Stimulated activated CD8-positive, alpha-beta memory T cell treated with anti-CD3 and anti-CD28 coated beads, Interleukin-15, amount 100 ng/mL, for 4 hours (primary cell): Measurements from ENCODE around the gene ULBP2.
"Not testable (repeated sequence)": the region's sequence is repeated elsewhere in the genome, so short reads cannot be mapped to it uniquely, and the experiment has no call there.

ENCODE experiments used
- DNase-seq, 2 donors: peaks; one replicate each; pipeline ENCODE4 v3.0.0-alpha.2; 2020; ENCODE audit warnings: low read depth in 2 of 2

ULBP2 gene

DNA sequence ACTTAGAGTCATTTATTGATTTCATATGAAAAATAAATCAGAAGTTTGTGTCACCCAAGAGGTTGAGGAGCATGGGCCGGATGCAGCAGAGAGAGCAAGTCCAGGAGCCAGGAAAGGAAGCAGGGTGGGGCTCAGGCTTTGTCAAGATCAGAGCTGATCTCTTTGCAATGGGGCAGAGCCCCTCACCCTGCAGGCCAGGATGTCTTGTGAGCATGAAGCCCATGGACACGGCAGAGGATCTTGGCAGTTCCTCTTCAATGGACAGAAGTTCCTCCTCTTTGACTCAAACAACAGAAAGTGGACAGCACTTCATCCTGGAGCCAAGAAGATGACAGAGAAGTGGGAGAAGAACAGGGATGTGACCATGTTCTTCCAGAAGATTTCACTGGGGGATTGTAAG lies 27.1 kb downstream of the ULBP2 start:
- not testable (repeated sequence) for DNase-seq

DNA sequence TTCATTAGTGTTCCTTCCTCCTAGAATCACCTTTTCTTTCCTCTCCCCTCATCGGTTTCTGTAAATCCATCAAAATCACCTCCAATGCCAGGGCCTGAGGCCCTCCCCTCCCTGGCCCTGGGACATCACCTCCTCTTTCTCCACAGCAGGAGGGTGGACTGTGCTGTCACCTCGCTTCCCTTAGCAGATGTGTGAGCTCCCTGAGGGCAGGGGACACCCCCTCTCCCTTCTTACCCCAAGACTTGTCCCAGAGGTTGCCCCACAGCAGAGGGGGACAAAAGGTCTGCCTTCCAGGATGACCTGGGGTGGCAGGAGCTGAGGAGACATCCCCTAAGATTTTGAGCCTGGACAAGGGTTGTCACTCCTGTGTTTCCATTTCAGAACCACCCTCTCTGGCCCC lies 27.8 kb downstream of the ULBP2 start:
- DNase-seq = no peak

DNA sequence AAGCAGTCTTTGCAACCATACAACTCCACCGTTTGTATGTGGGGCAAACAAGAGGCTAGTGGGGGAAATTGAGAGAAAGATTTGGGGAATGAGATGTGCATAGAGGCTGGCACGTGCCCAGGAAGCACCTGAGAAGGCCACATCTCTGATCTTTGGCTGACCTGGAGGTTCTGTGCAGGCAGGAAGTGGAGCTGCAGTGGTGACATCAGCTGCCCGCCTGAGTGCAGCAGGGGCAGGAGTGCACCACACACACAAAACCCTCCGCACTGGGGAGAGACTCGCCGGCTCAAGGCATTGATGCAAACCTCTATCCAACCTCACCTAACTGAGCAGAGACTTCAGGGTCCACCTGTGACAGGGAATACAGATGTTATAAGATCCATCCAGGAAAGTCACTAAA lies 32.6 kb downstream of the ULBP2 start:
- not testable (repeated sequence) for DNase-seq

DNA sequence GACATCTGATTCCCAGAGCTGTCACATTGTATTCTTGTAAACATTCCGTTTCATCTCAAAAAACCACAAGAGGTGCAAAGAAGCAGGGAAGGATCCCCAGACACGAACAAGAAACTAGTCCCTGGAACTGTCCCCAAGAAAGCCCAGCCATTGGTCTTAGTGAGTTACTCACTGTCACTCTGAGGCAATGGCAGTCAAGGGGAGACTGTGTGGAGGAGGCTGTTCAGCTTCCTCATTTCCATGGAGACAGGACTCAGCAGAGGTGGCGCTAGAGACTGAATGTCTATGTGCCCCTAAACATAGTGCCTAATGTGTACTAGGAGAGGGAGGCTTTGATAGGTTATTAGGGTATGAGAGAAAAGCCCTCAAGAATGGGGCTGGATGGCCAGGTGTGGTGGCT lies 33.0 kb downstream of the ULBP2 start:
- DNase-seq = no peak

DNA sequence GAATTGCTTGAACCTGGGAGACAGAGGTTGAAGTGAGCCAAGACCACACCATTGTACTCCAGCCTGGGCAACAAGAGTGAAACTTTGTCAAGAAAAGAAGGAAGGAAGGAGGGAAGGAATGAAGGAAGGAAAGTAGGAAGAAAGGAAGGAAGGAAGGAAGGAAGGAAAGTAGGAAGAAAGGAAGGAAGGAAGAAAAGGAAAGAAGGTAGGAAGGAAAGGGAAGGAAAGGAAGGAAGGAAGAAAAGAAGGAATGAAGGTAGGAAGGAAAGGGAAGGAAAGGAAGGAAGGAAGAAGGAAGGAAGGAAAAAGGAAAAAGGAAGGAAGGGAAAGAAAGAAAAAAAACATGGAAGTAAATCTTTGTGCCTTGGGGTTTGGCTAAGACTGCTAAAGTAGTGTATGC lies 33.6 kb downstream of the ULBP2 start:
- DNase-seq = no peak

DNA sequence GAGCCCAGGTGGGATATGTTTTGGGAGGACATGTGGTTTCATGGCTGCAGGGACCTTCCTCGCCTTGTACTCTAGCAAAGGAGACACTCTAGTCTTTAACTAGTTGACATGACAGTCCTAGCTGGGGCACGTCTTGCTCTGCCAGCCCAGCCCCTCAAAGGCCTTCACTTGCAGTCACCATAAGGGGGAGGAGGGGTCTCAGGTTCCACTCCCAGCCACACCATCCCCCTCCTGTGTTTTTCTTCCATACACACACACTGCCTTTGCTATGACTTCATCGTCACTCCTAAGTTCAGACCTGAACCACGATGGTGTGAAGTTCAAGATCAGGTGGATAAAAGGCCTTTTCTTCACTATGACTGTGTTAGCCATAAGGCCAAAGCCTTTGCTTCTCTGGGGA lies 35.4 kb downstream of the ULBP2 start:
- no peak for DNase-seq

DNA sequence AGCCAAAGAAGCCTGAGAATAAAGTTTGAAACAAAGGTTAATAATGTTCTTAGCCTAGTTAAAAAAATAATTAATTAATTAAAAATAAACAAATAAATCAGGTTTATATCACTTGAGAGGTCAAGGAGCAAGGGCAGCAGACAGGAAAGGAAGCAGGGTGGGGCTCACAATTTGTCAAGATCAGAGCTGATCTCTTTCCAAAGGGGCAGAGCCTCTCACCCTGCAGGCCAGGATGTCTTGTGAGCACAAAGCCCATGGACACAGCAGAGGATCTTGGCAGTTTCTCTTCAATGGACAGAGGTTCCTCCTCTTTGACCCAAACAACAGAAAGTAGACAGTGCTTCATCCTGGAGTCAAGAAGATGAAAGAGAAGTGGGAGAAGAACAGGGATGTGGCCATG lies 36.8 kb downstream of the ULBP2 start:
- no peak for DNase-seq

DNA sequence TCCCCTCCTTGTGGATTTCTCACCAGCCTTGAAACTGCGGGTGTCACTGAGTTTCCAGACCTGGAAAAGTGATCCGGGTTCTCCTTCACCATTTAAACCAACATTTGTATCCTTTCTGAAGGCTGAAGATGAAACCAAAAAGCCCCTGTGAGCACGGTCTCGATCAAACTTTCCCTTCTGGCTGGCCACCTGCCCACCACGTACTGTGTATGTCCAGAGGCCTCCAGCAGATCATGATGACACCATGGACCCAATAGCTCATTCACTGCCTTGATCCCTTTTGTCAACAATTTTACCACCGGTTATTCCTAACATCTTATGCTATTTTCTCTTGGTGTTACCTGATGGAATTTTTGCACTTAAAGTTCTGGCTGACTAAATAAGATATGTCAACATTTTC lies 37.5 kb downstream of the ULBP2 start:
- DNase-seq = no peak

DNA sequence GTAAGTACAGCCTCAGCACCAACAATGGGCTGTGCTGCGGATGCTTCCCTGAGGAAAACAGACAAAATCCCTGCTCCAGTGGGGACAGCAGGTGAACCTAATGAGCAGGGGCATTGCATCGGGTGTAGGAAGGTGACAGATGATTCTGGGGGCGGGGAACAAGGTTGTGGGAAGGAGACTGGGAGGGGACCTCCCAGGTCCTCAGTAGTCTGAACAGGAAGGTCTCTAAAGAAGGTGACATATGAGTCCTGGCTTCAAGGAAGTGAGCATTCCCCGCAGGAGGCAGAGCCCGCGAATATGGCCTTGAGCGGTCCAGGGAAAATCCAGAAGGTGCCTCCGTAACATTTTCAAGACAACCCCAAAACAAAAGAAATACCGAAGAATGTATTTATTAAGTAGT lies 41.3 kb downstream of the ULBP2 start:
- DNase-seq = no peak

DNA sequence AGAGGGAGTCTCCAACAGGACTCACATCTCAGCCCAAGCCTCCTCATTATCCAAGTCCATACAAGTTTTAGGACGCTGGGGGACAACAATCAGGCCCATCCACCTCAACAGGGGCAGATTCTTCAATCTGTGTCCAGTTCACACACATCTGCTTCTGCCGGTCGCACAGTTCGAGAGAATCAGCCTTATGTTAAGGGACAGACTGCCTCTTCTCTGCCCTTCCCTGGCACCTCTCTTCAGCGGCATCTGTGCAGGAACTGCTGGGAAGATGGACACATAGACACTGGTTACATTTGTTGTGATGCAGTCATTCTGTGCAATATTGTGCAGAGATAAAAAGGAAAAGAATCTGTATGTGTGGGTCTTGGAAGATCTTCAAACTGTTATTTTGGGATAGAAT lies 43.0 kb downstream of the ULBP2 start:
- DNase-seq = no peak

DNA sequence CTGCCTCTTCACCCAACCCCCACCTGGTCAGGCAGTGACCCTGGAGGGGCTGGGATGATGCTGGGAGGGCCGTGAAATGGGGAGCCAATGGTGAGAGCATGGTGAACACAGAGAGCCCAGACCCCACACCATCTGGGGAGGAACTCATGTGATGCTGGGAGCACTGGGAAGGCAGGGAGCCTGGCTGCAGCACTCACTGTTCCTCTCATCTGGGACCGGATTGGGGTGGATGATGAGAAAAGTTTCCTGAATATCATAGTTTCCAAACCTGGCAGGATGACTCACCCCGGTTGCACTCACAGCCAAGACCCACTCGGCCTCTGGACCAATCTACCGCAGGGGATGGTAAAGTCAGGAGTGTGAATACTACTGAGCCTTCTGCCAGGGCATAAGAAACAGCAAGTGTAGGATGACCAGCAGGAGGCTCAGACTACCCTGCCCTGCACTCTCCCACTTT lies 43.7 kb downstream of the ULBP2 start:
- no peak for DNase-seq

DNA sequence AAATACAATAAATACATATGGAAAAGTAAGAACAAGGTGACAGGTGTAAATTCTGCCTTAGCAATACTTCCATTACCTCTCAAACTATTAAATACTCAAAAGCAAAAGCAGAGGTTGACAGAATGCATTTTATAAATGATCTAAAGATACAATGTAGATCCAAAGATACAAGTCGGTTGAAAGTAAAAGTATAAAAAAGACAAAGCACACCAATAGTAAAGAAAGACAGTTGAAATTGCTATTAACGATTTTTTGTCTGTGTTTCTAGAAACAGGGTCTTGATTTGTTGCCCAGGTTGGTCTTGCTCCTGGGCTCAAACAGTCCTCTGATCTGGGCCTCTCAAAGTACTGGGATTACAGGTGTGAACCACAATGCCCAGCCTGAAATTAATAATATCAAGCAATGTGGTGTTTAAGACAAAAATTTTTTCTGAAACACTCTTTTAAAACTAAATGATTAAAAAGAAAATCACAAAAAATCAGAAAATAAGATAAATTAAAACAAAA lies 45.8 kb downstream of the ULBP2 start:
- DNase-seq = no peak

DNA sequence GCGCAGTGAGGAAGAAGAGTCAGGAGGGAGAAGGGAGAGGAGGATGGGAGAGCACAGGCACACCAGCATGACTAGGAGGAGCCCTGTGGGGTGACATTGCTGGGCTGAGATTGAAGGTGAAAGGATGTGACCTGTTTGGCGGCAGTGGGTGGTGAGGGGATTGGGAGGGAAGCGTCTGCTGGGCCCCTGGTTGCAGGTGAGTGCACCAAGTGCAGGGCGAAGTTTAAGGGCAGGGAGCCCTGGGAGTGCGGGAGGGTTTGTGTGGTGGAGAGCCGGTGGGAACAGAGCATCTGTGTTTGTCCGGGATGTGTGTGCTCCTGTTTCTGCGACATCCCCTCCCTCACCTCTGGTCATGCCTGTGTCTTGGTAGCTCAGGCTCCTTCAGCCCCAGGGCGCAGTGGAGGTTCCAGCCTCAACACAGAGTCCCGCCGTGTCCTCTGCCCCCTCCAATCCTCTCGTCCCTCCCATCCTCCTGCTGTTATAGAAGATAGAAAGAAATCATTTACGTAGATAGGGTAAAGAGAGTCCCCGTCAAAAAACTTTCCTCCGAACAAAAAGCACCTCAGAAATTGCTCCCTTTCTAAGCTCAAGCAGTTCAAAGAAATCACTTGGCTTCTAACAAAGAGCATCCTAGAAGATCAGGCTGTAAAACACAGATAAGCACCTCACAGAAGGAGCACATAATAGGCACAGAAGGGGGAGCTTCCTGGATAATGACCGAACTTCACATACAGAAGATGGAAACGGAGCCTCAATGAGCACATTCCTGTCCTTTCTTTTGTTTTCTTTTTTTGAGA lies 46.9 kb downstream of the ULBP2 start:
- DNase-seq = no peak

DNA sequence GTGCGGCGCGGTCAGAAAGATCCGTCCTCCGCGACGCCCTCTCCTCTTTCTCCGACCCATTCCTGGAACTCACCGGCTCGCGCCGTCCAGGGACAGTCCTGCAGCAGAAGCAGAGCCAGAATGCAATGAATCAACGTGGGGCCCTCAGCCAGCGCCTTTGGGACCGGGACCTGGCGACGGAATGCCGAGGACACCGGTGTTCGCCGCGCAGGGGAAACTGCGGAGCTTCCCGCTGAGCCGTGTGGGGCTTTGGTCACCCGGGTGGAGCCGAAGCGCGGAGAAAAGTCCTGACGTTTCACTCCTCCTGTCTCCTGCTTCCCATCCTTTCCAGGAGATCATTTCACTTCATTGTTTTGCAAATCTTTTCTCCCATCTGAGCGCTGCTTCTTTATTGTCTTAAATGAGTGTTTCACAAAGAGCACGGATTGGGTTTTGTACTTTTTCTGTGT lies 48.4 kb downstream of the ULBP2 start:
- DNase-seq = no peak

DNA sequence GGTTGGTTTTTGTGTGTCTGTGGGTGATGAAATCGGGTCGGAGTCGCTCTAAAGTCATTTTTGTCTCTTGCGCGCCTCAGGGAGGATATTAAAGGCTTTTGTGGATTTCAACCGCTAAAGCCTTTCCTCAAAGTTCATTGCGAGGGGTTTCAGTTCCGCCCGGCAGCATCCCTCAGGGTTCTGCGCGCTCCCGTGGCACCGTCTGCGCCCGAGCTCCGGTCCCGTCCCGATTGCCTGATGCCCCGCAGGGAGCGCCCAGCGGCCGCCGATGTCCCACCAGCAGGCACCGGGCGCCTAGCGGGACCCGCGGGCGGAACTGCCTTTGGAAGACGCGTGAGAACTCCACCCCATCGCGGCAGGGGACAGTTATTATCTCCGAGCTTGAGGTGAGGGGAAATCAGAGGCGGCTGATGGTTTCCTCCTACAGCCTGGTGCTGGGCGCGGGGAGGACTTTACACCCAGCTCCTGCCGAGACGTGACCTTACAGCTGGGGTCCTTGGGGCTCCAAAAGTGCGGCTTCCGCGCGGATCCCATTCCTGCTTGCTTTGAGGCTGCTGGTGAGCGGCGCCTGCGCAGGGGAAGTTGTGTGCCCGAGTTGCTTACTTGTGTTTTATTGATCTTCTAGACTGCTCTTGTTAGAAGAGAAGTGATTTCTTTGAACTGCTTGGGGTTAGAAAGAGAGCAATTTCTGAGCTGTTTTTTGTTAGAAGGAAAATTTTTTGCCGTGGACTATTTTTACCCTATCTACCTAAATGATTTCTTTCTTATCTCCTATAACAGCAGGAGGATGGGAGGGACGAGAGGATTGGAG lies 49.1 kb downstream of the ULBP2 start:
- DNase-seq = no peak

DNA sequence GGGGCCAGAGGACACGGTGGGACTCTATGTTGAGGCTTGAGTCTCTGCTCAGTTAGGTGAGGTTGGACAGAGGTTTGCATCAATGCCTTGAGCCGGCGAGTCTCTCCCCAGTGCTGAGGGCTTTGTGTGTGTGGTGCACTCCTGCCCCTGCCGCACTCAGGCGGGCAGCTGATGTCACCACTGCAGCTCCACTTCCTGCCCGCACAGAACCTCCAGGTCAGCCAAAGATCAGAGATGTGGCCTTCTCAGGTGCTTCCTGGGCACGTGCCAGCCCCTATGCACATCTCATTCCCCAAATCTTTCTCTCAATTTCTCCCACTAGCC lies 49.6 kb downstream of the ULBP2 start:
- not testable (repeated sequence) for DNase-seq

DNA sequence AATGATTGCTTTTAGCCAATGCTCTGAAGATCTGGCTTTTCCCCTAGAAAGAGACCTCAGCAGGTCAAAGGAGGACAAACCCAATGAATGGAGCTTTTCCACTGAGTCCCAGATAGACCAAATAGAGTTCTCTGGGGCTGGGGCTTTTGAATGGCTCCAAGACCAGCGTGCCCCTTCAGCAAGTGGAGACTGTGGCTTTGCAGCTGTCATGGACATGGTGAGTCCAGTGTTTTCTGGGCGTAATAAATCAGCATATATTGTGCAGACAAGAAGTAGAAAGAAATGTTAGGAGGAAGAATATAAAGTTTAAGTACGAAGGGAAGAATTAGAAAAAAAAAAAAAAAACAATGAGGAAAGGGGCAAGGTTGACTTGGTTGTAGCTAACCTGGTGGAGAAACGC lies 50.0 kb downstream of the ULBP2 start:
- DNase-seq = no peak

DNA sequence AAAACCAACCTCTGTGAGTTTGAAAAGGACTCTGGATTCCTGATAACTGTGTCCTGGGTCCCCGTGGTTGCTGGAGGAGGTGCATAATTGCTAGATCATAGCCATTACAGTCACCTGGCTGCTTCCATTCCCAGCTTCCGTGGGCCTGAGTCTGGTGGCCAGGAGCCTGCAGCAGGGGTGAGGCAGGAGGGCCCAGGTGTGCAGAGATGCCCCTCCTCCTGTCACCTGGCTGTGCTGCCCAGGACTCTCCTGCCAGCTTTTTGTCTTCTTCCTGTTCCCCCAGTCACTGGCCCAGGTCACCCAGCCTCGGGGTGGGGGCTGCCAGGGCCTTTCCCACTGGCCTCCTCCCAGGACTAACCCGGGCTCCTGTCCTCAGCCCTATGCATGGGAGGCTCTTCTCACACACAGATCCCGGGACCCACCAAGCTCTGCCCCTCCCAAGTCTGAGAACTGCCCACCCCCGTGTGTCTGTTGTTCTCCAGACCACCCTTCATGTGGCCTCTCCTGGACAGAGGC lies 53.5 kb downstream of the ULBP2 start:
- no peak for DNase-seq

DNA sequence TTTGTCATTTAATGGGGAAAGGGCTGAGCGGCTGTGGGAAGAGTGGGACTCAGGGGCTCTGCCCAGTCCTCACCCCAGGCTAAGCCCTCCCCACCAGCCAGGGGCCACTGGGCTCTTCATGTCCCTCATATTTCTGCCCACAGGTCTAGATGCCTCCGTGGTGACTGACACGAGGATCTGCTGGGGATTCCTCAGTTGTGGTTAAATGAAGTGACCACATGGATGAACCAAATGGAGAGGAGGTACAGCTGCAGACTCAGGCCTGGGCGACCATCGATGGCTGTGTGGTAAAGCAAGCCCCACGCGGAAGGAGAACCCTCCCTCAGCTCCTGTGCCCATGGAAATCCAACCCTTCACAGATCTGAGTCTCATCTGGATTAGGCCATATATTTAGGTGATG lies 54.2 kb downstream of the ULBP2 start:
- no peak for DNase-seq
